HG03442 (cell line): ENCODE results near the gene EIF4A3.
"Not testable (repeated sequence)": the region's sequence is repeated elsewhere in the genome, so short reads cannot be mapped to it uniquely, and the experiment has no call there.

Experiments
- ATAC-seq: cut with Tn5 transposase; IDR thresholded peaks from one replicate; pipeline ENCODE4 v1.9.1; 2021; ENCODE audit warnings: mild to moderate bottlenecking, moderate library complexity; ENCODE audit not compliant: unreplicated experiment

EIF4A3 gene

GRCh38 chr17:80173126-80173525 lies 26.2 kb upstream of the EIF4A3 start:
- ATAC-seq, result no peak

- ATAC-seq, result no peak
Measured at GRCh38 chr17:80171681-80172080, 24.8 kb upstream of the EIF4A3 start.

GRCh38 chr17:80169784-80170500 lies 23.0 kb upstream of the EIF4A3 start, which contains the start of gene CARD14:
TSS of gene CARD14 (plus strand) at chr17:80170030. CDS start at chr17:80181439, 11,409 bp downstream.
- no peak for ATAC-seq

GRCh38 chr17:80169107-80169506 lies 22.2 kb upstream of the EIF4A3 start:
- ATAC-seq, result no peak

- ATAC-seq, result no peak
Measured at GRCh38 chr17:80168371-80168770, 21.4 kb upstream of the EIF4A3 start.

- ATAC-seq, result no peak
Measured at GRCh38 chr17:80166446-80166845, 19.5 kb upstream of the EIF4A3 start.

- no peak for ATAC-seq
Measured at GRCh38 chr17:80164185-80164584, 17.3 kb upstream of the EIF4A3 start.

GRCh38 chr17:80163336-80163735 lies 16.4 kb upstream of the EIF4A3 start:
- no peak for ATAC-seq

- ATAC-seq, result no peak
Measured at GRCh38 chr17:80160536-80160935, 13.6 kb upstream of the EIF4A3 start.

GRCh38 chr17:80158846-80159245 lies 11.9 kb upstream of the EIF4A3 start:
- no peak for ATAC-seq

- not testable (repeated sequence) for ATAC-seq
Measured at GRCh38 chr17:80155600-80155999, 8.7 kb upstream of the EIF4A3 start.

GRCh38 chr17:80154166-80154565 lies 7.2 kb upstream of the EIF4A3 start:
- ATAC-seq, result no peak

GRCh38 chr17:80153004-80153403 lies 6.1 kb upstream of the EIF4A3 start:
- peak; percentile 58 for ATAC-seq

- ATAC-seq, result no peak
Measured at GRCh38 chr17:80152081-80152702, 5.3 kb upstream of the EIF4A3 start.

GRCh38 chr17:80151333-80151732 lies 4.4 kb upstream of the EIF4A3 start:
- ATAC-seq, result no peak

GRCh38 chr17:80146121-80147034 lies 550 bp downstream of the EIF4A3 start:
- peak; percentile 14 for ATAC-seq

- ATAC-seq, result no peak
Measured at GRCh38 chr17:80145076-80146075, 1.6 kb downstream of the EIF4A3 start.

- no peak for ATAC-seq
Measured at GRCh38 chr17:80142929-80143328, 4.0 kb downstream of the EIF4A3 start.

GRCh38 chr17:80141463-80142165 lies 5.3 kb downstream of the EIF4A3 start:
- no peak for ATAC-seq
